Natural killer cell (primary cell): ENCODE measurements around the gene ARHGAP26. TPM values are rescaled to one million over a fixed set of nuclear protein-coding genes. Genes with fewer than 3 reads are reported as not detected.

ENCODE experiments used
- ATAC-seq, 3 donors: fragments of 150-1000 bp in 2 of 3; fragments of 200-7000 bp in 1 of 3; cut with Tn5 transposase; 1 replicate in 1 of 3; 2 replicates in 2 of 3; pipeline ENCODE4 v1.10.0; 2021; ENCODE audit warnings: mild to moderate bottlenecking in 2 of 3, moderate library complexity in 2 of 3
- DNase-seq, 2 donors: peaks; one replicate each; pipeline versions ENCODE4 v3.0.0 to v3.0.0-alpha.2; 2013 to 2021; ENCODE audit warnings: mixed read lengths in 1 of 2
- H3K27ac ChIP-seq: one replicate; pipeline ENCODE4 v1.5.1; 2013; ENCODE audit warnings: mild to moderate bottlenecking, low read length
- H3K27me3 ChIP-seq: one replicate; pipeline ENCODE4 v1.6.1; 2013; ENCODE audit warnings: low read length; ENCODE audit not compliant: control insufficient read depth, insufficient read depth
- H3K36me3 ChIP-seq: one replicate; pipeline ENCODE4 v1.6.1; 2013; ENCODE audit warnings: low read length; ENCODE audit not compliant: control insufficient read depth, insufficient read depth
- H3K4me1 ChIP-seq: one replicate; pipeline ENCODE4 v1.6.1; 2013; ENCODE audit warnings: low read length; ENCODE audit not compliant: control insufficient read depth, insufficient read depth
- H3K4me3 ChIP-seq: one replicate; pipeline ENCODE4 v1.5.1; 2013; ENCODE audit warnings: low read length
- H3K9me3 ChIP-seq: one replicate; pipeline ENCODE4 v1.6.1; 2013; ENCODE audit warnings: low read length; ENCODE audit not compliant: control insufficient read depth, insufficient read depth
- H3K27ac Mint-ChIP-seq, 2 donors: one replicate each; pipeline ENCODE4 v1.8.0; 2022; ENCODE audit warnings: mild to moderate bottlenecking in 2 of 2, mixed read lengths in 2 of 2, moderate library complexity in 1 of 2
- H3K27me3 Mint-ChIP-seq, 2 donors: one replicate each; pipeline ENCODE4 v1.8.0; 2022; ENCODE audit warnings: low read depth in 2 of 2, mixed read lengths in 2 of 2
- H3K36me3 Mint-ChIP-seq: one replicate; pipeline ENCODE4 v1.8.0; 2022; ENCODE audit warnings: mixed read lengths
- H3K4me1 Mint-ChIP-seq, 2 donors: one replicate each; pipeline ENCODE4 v1.8.0; 2022; ENCODE audit warnings: mixed read lengths in 2 of 2
- H3K4me3 Mint-ChIP-seq: one replicate; pipeline ENCODE4 v1.8.0; 2022; ENCODE audit warnings: mild to moderate bottlenecking, moderate library complexity, mixed read lengths
- H3K9me3 Mint-ChIP-seq, 2 donors: one replicate each; pipeline ENCODE4 v1.8.0; 2022; ENCODE audit warnings: mixed read lengths in 2 of 2
- WGBS: methylation state at CpG from one replicate; pipeline ENCODE4 v1.1.7; 2013; ENCODE audit warnings: missing lambda C conversion rate; ENCODE audit not compliant: insufficient coverage; 5-methylcytosine and 5-hydroxymethylcytosine counted together
- intact Hi-C: fragments of 100-400 bp; cut with micrococcal nuclease; formaldehyde crosslinking; loops from one replicate; pipeline ENCODE4 v1.14.2; 2022
- total RNA-seq, 4 donors: library from RNA; stranded (reverse); fragments of 120-200 nt in 1 of 4; gene quantifications; one replicate each; pipeline versions ENCODE4 v1.2.3 to v1.2.4, GENCODE V29; 2013 to 2022
- TF ChIP-seq, protein P1 (sequence below): fragments of 200-600 bp; IDR thresholded peaks from one replicate; pipeline ENCODE4 v1.8.0; 2022; ENCODE audit warnings: antibody characterized with exemption

Gene ARHGAP26
- total RNA-seq, 3 donors from 2014 or later (not counting 1 experiment from before 2014, with no cell fraction given) = 153 to 159 (median 158) TPM

DNA sequence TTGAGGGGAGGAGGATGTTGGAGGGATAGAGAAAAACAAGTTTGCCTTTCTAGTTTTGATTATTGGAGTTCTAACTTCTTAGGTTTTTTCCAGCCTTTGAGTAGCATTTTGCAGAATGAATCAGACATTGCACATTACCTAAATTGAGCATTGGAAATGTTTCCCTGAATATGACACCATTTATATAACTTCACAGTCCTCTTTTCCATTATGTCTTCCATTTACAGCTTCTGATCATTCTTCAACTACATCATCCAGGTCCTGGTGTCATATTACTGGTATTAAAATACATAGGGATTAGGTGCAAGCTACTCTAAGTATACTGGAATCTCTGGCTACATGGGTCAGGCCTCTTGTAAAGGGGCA lies 286.1 kb downstream of the ARHGAP26 start:
- H3K4me1 Mint-ChIP-seq = peaks cover 47 to 52% of the 10 kb centered on the region in 2 donors
- intact Hi-C loops = no loop called here
- H3K27ac ChIP-seq = no peak overlapping the region
- H3K27ac Mint-ChIP-seq = peak overlapping the region; percentile 22 to 47
- no peaks in the 10 kb centered on the region for H3K9me3 ChIP-seq
- no peaks in the 10 kb centered on the region for H3K9me3 Mint-ChIP-seq
- TF ChIP-seq, protein P1, sequence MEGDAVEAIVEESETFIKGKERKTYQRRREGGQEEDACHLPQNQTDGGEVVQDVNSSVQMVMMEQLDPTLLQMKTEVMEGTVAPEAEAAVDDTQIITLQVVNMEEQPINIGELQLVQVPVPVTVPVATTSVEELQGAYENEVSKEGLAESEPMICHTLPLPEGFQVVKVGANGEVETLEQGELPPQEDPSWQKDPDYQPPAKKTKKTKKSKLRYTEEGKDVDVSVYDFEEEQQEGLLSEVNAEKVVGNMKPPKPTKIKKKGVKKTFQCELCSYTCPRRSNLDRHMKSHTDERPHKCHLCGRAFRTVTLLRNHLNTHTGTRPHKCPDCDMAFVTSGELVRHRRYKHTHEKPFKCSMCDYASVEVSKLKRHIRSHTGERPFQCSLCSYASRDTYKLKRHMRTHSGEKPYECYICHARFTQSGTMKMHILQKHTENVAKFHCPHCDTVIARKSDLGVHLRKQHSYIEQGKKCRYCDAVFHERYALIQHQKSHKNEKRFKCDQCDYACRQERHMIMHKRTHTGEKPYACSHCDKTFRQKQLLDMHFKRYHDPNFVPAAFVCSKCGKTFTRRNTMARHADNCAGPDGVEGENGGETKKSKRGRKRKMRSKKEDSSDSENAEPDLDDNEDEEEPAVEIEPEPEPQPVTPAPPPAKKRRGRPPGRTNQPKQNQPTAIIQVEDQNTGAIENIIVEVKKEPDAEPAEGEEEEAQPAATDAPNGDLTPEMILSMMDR = no peak
- H3K27me3 ChIP-seq = no peaks in the 10 kb centered on the region
- DNase-seq (no peak), ATAC-seq (no peak)
- peaks cover 8% of the 10 kb centered on the region for H3K4me1 ChIP-seq
- peaks cover 37% of the 10 kb centered on the region for H3K36me3 ChIP-seq
- H3K4me3 Mint-ChIP-seq = no peak overlapping the region
- H3K4me3 ChIP-seq = no peak overlapping the region
- no peaks in the 10 kb centered on the region for H3K27me3 Mint-ChIP-seq
- peaks cover 45% of the 10 kb centered on the region for H3K36me3 Mint-ChIP-seq

DNA sequence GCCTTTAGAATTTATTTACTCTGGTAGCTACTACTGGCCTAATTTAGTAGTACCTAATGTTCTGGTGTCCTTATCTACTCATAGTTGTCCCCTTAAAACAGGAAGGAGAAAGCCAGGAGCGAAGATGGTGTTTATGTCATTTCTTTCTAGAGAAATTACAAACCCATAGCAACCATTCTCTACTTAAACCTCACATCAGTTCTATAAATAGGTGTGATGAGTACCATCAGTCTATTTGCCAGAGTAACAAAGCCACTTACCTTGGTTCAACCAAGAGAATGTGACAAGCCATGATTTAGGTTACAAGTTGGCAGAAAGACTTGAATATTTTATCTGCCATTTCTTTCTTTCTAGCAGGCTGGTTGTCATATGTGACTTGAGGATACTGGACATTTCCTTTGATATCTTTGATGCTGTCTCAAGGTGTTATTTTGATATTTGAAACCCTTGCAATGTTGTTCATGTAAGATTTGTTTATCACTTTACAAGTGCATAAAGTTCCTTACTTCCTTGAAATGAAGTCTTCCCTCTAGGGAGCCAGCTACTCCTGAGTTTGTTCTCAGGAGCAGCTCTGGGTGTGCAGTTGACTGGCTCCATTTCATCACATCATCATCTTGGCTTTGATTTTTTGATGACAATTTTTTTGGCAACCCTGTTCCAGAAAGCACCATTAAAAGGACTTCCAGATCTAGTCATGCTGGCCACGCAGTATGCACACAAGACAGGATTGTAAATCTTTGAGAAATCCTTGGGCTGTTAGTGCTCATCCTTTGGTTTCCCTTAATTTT lies 286.8 kb downstream of the ARHGAP26 start:
- Mint-ChIP-seq H3K9me3 (no peaks in the 10 kb centered on the region), H3K4me3 (no peak overlapping the region), H3K36me3 (peaks cover 50% of the 10 kb centered on the region), H3K27me3 (no peaks in the 10 kb centered on the region), H3K27ac (peak overlapping the region; percentile 22 to 47), H3K4me1 (peaks cover 46 to 49% of the 10 kb centered on the region in 2 donors)
- intact Hi-C loops = no loop called here
- H3K27ac ChIP-seq = no peak overlapping the region
- peaks cover 36% of the 10 kb centered on the region for H3K36me3 ChIP-seq
- peaks cover 8% of the 10 kb centered on the region for H3K4me1 ChIP-seq
- H3K4me3 ChIP-seq = no peak overlapping the region
- DNase-seq (no peak), ATAC-seq (no peak)
- no peaks in the 10 kb centered on the region for H3K27me3 ChIP-seq
- WGBS = 100% methylated on average over 1 of the region's 2 CpGs
- no peaks in the 10 kb centered on the region for H3K9me3 ChIP-seq
- TF ChIP-seq, protein P1 = no peak

DNA sequence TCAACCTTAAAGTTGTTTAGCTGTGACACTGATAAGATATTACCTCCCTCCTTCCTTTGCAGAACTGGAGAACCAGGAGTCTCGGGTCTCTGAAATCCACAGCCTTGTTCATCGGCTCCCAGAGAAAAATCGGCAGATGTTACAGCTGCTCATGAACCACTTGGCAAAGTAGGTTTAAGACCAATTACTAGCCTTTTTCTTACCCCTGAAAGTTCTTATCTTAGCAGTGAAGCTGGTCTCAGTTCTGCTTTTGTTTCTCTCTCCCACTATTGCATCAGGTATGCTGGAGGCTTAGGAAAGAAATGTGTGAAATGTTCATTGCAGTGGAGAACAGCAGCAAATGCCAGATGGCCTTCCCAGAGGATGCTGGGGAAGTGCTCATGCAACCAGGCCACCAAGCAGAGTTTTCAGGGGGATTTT lies 287.4 kb downstream of the ARHGAP26 start:
- WGBS = 88% methylated on average over 3 of the region's 3 CpGs
- H3K36me3 ChIP-seq = peaks cover 35% of the 10 kb centered on the region

More for the DNA sequence above, 287.4 kb downstream of the ARHGAP26 start:
- Histone ChIP-seq H3K27ac (no peak overlapping the region), H3K9me3 (no peaks in the 10 kb centered on the region), H3K27me3 (no peaks in the 10 kb centered on the region), H3K4me1 (peaks cover 8% of the 10 kb centered on the region), H3K4me3 (no peak overlapping the region)
- H3K27me3 Mint-ChIP-seq = no peaks in the 10 kb centered on the region
- peaks cover 55% of the 10 kb centered on the region for H3K36me3 Mint-ChIP-seq
- H3K4me3 Mint-ChIP-seq = no peak overlapping the region
- H3K27ac Mint-ChIP-seq = peak overlapping the region in 1 of 2 donors; percentile 22
- no peak for ATAC-seq
- intact Hi-C loops = no loop called here
- peaks cover 48 to 52% of the 10 kb centered on the region in 2 donors for H3K4me1 Mint-ChIP-seq
- TF ChIP-seq, protein P1 = no peak
- no peaks in the 10 kb centered on the region for H3K9me3 Mint-ChIP-seq
- no peak for DNase-seq
